Hindlimb muscle (tissue), 1 donor: ENCODE measurements around the gene NBEA. TPM values are rescaled to one million over a fixed set of nuclear protein-coding genes. Genes with fewer than 3 reads are reported as not detected.

Source experiments
- DNase-seq: peaks from one replicate; pipeline ENCODE4 v3.0.0-alpha.2; 2013
- polyA plus RNA-seq: library from polyadenylated mRNA; unstranded; fragments of 120-200 nt; gene quantifications from one replicate; pipeline ENCODE4 v1.2.1, GENCODE V29; 2013; ENCODE audit not compliant: insufficient read length

The NBEA gene
- polyA plus RNA-seq, 1 donor: 17.3 TPM

DNA sequence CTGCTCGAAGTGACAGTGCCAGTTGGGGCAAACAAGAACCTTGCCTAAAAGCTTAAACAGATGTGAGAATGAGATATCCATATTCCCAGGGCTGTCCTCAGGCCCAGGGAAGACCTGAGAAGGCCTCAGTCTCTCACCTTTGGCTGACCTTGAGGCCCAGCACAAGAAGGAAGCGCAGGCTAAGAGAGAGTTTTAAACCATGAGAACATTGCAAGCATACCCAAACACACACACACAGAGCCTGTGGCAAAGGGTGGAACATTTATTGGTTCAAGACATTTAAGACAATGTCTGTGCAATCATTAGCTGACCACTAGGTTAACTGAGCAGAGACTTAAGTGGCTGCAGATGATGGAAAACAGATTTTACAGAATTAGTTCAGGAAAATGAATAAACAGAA is 248.2 kb downstream of the NBEA start:
- DNase-seq: peak; percentile 12

- no peak for DNase-seq
Measured at GRCh38 chr13:35191883-35192282, 249.8 kb downstream of the NBEA start.

DNA sequence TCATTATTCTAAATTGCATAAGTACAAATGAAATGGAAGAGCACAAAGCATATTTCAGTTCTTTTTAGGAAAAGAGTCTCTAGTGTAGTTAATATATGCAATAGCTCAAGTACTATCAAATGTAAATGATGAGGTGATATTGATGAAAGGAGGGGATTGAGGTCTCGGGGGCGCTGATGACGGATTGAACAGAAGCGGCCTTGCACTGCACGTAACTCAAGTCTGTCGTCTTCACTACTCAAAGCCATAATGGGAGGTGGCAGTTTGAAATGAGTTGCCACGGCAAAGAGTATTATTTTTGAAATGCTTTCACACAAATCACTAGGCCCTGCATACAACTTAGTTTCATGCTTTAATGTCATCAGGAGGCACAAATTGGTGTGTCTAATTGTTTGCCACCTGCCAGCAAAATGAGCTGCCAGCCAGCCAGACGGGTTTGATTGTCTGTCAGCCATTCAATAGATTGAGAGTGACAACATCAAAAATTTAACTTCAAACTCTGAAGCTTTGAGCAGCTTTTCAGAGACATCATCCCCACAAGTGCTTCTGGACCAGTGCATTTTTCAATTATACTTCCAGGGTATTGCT is 256.6 kb downstream of the NBEA start:
- DNase-seq: no peak

- DNase-seq: no peak
Measured at GRCh38 chr13:35208587-35208986, 266.5 kb downstream of the NBEA start.

- DNase-seq: peak; percentile 14
Measured at GRCh38 chr13:35210261-35210660, 268.2 kb downstream of the NBEA start.

- no peak for DNase-seq
Measured at GRCh38 chr13:35211949-35212348, 269.9 kb downstream of the NBEA start.

DNA sequence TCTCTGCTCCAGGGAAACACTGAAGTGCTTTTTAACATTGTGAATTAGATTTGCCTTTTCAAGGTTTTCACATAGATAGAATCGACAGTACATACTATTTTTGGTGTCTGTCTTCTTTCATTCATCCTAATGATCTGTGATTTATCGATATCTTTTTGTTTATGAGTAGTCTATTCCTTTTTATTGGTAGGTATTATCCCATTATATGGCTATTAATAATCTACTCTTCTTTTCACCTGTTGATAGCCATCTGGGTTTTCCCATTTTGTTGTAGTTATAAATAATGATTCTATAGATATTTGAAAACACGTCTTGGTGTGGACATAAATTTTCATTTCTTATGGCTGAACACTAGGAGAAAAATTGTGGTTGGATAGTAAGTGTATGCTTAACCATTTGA is 271.8 kb downstream of the NBEA start:
- DNase-seq: no peak

- no peak for DNase-seq
Measured at GRCh38 chr13:35216131-35216530, 274.1 kb downstream of the NBEA start.

GRCh38 chr13:35219021-35219420 is 277.0 kb downstream of the NBEA start:
- DNase-seq: no peak

DNA sequence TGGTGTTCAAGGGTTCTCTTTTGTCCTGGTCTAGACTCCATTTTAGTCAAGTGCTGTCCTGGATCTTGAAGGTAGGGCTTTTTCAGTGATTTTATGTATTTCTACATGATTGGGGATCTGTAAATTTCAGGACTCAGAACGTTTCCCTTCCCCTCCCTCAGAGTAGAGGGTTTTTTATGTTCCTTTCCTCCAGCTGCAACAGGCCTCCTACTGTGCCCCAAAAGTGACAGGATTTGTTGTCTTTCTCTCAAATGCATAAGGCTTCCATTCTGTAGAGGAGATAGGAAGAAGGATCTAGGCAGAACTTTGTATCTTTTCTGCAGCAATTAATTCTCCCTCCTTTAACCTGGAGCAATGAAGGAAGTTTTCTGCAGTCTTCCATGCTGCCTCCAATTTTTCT is 283.1 kb downstream of the NBEA start:
- DNase-seq: no peak

- DNase-seq: no peak
Measured at GRCh38 chr13:35225582-35225981, 283.5 kb downstream of the NBEA start.

DNA sequence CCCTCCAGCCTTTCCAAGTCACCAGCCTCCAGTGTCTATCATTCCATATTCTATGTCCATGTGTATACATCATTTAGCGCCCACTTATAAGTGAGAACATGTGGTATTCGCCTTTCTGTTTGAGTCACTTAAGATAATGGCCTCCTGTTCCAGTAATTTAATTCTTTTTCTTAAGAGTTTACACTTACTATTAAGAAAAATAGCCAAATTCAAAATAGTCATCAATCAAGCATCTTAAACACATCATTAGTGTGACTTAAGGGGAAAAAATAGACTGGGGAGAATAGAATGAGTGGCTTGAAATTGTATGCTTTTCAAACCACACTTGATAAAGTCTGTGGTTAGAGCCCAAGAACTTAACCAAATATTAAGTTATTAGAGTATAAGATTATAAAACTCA is 286.5 kb downstream of the NBEA start:
- DNase-seq: no peak

DNA sequence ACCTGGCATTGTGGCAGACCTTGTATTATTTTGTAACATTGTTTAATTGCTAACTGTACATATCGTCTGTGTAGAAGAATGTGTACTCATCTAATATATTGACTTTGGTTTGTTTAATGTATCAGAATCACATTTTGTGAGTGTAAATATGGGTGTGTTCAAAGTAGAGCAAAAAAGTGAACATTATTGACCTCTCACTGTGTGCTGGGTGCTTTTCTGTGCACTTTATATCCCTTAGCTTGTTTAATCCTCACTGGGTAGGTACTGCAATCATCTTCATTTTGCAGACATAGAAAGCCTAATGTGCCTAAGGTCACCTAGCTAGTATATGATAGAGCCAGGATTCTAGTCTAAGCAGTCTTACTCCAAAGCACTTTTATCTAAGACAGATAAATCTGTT is 289.4 kb downstream of the NBEA start:
- DNase-seq: no peak

- no peak for DNase-seq
Measured at GRCh38 chr13:35238274-35238673, 296.2 kb downstream of the NBEA start.

GRCh38 chr13:35252536-35253205 is 310.6 kb downstream of the NBEA start:
- DNase-seq: no peak

DNA sequence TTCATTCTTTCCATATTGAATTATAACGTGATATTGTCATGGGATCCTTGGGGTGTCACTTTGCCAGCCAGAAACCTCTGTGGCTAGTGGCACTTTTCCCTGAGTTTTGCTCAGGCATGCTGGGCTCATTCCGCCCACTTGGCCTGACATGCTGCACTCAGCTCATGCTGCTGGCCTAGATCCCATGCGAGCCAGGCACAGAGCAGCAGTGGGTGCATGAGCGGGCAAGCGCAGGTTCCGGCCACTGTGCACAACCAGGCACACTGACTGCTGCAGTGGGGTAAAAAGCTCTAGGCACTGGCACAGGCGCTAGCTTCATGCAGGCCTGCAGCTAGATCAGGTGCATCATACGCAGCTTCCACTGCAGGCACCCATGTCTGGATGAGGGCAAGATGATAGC is 313.2 kb downstream of the NBEA start:
- DNase-seq: no peak

DNA sequence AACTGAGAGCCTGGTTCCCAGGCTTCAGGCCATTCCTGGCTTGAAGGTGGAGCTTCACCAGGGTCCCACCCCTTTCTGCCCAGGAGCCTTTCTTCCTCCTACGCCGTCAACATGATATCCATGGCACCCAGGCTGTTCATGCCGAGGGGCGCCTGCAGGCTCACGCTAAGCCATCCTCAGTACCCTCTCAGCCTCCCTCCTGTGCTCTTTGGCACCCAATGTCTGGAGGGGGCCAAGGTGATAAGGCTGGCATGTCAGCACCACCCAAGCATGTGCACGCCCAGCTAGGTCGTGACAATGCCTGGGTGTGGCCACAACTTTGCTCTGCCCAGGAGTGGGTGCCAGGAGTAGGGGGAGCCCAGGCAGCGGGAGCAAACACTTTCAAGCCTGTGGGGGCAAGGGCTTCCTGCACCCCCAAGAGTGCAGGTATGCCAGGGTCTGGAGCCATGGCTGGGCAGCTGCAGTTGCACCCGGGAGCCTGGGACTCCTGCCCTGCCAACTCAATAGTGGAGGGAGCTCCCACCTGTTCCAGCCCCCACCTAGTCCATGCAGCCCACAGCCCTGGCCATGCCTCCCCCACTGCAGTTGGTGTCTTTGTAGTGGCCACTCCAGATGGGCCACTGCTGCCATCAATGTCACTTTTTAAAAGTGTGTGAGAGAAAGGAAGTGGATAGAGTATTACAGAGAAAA is 314.5 kb downstream of the NBEA start:
- DNase-seq: no peak

GRCh38 chr13:35260316-35260715 is 318.2 kb downstream of the NBEA start:
- no peak for DNase-seq

DNA sequence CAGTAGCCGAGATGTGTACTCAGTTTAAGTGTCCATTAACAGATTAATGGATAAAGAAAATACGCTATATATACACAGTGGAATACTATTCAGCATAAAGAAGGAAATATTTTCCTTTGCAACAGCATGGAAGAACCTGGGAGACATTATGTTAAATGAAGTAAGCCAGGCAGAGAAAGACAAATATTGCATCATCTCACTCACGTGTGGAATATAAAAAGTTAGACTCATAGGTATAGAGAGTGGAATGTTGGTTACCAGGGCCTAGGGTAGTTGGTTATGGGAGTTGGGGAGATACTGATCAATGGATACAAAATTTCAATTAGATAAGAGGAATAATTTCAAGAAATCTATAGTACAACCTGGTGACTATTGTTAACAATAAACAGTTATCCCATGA is 324.3 kb downstream of the NBEA start:
- DNase-seq: no peak

GRCh38 chr13:35278917-35279316 is 336.8 kb downstream of the NBEA start:
- DNase-seq: no peak

DNA sequence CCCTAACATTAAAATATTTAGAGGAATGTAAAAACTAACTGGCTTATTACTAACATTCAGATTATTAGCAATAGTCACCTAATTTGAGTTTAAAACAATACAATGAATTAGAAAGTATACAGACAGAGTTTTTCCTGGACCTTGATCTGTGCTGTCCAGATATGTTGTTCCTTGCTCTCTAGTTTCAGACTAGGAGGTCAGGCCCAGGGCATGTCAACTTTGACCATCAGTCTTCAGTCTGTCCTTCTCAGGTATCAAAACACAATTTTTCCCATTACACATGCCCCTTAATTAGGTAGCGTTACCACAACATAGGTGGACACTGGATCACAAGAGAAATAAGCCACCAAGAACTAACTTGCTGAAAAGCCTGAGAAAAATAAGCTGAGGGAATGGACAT is 337.4 kb downstream of the NBEA start:
- DNase-seq: no peak

DNA sequence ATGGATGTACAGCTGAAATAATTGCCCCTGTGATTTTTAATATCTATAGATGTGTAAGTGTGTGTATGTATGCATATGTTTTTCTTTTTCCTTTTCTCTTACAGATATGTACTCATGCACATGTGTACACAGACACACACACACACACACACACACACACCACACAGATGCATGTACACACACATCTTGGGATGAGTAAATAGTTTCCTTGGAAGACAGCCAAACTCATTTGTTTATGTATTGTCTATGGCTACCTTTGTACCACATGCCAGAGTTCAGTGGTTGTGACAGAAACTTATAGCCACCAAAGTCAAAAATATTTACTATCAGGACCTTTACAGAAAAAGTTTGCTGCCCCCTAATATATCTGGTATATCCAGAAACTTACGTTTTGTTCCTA is 341.8 kb downstream of the NBEA start:
- no peak for DNase-seq

DNA sequence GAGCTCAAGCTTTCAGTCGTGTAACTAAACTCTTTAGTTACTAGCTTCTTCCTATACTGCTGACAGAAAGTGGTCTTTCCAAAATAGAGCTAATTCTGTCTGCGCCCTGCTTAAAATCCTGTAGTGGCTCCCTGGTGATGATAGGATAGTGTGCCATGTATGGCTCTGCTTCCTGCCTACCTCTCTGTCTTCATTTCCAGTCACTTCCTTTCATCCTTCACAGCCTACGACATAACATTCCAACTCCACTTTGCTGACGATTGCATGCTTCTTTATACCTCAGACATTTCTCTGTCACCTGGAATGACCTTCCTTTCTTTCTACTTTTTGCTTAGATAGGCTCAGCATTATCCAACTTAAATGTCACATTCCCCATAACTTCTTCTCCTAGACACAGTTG is 343.6 kb downstream of the NBEA start:
- DNase-seq: no peak

DNA sequence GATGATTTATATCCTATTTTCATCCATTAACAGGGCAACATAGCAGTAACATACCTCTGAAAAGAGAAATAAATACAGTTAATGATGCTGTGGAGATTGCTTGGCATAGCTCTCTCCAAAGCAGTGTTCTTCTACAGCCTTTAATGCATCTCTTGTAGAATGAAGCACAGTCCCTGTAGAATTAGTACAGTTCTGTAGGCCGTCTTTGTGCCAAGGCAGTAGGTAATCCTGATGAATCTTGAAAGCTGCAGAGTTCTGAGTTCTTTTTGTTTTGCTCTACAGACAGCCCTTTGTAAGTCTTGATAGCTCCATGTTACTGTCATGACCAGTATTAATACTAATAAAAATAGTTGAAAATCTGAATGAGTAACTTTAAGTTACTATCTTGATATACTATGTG is 350.3 kb downstream of the NBEA start:
- DNase-seq: no peak
